NCI-H2196 treated with DMSO at 0.1 percent for 48 hours (cell line): ENCODE measurements around the gene SLC35E4.

Experiments
- DNase-seq: peaks from one replicate; lab custom pipeline; 2025; ENCODE audit not compliant: unreplicated experiment; lab: John Stamatoyannopoulos, UW

SLC35E4 gene

GRCh38 chr22:30685178-30685577 is 49.6 kb downstream of the SLC35E4 start:
- no peak for DNase-seq

GRCh38 chr22:30687358-30687757 is 51.8 kb downstream of the SLC35E4 start:
- no peak for DNase-seq

GRCh38 chr22:30689622-30690021 is 54.0 kb downstream of the SLC35E4 start:
- DNase-seq, result no peak

- no peak for DNase-seq
Measured at GRCh38 chr22:30691204-30691603, 55.6 kb downstream of the SLC35E4 start.

- DNase-seq, result peak; percentile 10
Measured at GRCh38 chr22:30694171-30694639, 58.6 kb downstream of the SLC35E4 start.

GRCh38 chr22:30694640-30695350 is 59.2 kb downstream of the SLC35E4 start, which contains the start of gene OSBP2:
OSBP2 (plus strand) TSS chr22:30694874; CDS start chr22:30694910, 36 bp downstream.
- DNase-seq, result no peak

- DNase-seq, result no peak
Measured at GRCh38 chr22:30695351-30695851, 59.8 kb downstream of the SLC35E4 start.

GRCh38 chr22:30695871-30696655 is 60.5 kb downstream of the SLC35E4 start:
- DNase-seq, result no peak
